Spleen (tissue), 11 donors: ENCODE data around the gene DPEP2NB. TPM values are rescaled to one million over a fixed set of nuclear protein-coding genes. Genes with fewer than 3 reads are reported as not detected.
A peak's percentile ranks its signal among the peaks of the same experiment; 100 is the strongest.

Experiments
- DNase-seq: peaks from one replicate; pipeline ENCODE4 v3.0.0-alpha.2; 2020
- H3K27ac ChIP-seq, 8 donors: fragments of 200-600 bp; sonication (generic) in 7 of 8; 1 replicate in 4 of 8; 2 replicates in 4 of 8; pipeline versions ENCODE4 v1.5.0 to v1.8.0; 2016 to 2021; ENCODE audit warnings: inconsistent platforms in 4 of 8, mild to moderate bottlenecking in 4 of 8, moderate library complexity in 1 of 8
- H3K27me3 ChIP-seq, 7 donors: fragments of 200-600 bp; sonication (generic) in 6 of 7; replicated peaks in 1 of 7; 1 replicate in 4 of 7; 2 replicates in 3 of 7; pipeline versions ENCODE4 v1.5.0 to v1.8.0; 2016 to 2021; ENCODE audit warnings: inconsistent platforms in 3 of 7, mild to moderate bottlenecking in 1 of 7
- H3K36me3 ChIP-seq, 6 donors: fragments of 200-600 bp; sonication (generic) in 5 of 6; 1 replicate in 4 of 6; 2 replicates in 2 of 6; pipeline versions ENCODE4 v1.5.0 to v1.8.0; 2016 to 2021; ENCODE audit warnings: inconsistent platforms in 2 of 6
- H3K4me1 ChIP-seq, 6 donors: fragments of 200-600 bp; sonication (generic) in 5 of 6; 1 replicate in 3 of 6; 2 replicates in 3 of 6; pipeline versions ENCODE4 v1.5.0 to v1.8.0; 2016 to 2021; ENCODE audit warnings: inconsistent platforms in 3 of 6
- H3K4me3 ChIP-seq, 8 donors: fragments of 200-600 bp; sonication (generic) in 7 of 8; 1 replicate in 4 of 8; 2 replicates in 4 of 8; pipeline versions ENCODE4 v1.5.0 to v1.8.0; 2016 to 2021; ENCODE audit warnings: inconsistent platforms in 4 of 8, mild to moderate bottlenecking in 4 of 8, moderate library complexity in 2 of 8
- H3K9me3 ChIP-seq, 8 donors: fragments of 200-600 bp; sonication (generic) in 7 of 8; 1 replicate in 4 of 8; 2 replicates in 4 of 8; pipeline versions ENCODE4 v1.5.0 to v1.8.0; 2016 to 2021; ENCODE audit warnings: inconsistent platforms in 4 of 8
- POLR2A ChIP-seq, 3 donors: fragments of 450-650 bp; IDR thresholded peaks; one replicate each; pipeline ENCODE4 v1.5.1; 2017; ENCODE audit warnings: antibody characterized with exemption in 3 of 3, mild to moderate bottlenecking in 1 of 3
- POLR2AphosphoS5 ChIP-seq, 3 donors: sonication (generic); formaldehyde crosslinking; IDR thresholded peaks; one replicate each; pipeline ENCODE4 v1.5.1; 2017; ENCODE audit warnings: antibody characterized with exemption in 3 of 3
- WGBS, 5 donors: extraction: QIAGEN DNeasy Blood & Tissue Kit in 3 of 5; methylation state at CpG; one replicate each; pipeline versions ENCODE4 v1.1.5 to v1.1.7; 2013 to 2018; 5-methylcytosine and 5-hydroxymethylcytosine counted together
- intact Hi-C: fragments of 100-400 bp; cut with DNase I; formaldehyde crosslinking; loops from one replicate; pipeline ENCODE4 v1.15.0; 2023; ENCODE audit warnings: low total_unique reads
- polyA plus RNA-seq, 3 donors: library from polyadenylated mRNA; stranded (reverse); fragments of 200-250 nt; gene quantifications; one replicate each; pipeline ENCODE4 v1.2.1, GENCODE V29; 2013
- total RNA-seq, 7 donors: library from RNA; depleted of rRNA in 3 of 7; stranded (reverse); fragments of >200 nt in 3 of 7; fragmentation: NEBNext Ultra II Directional in 4 of 7; extraction: Animal tissue kit (Norgen Biotek cat#: 25700) in 4 of 7; gene quantifications; one replicate each; pipeline versions ENCODE4 v1.1.0 to v1.2.1, GENCODE V29; 2016 to 2021
- TF ChIP-seq, protein P1 (sequence below), 11 experiments: fragments of 200-600 bp in 7 of 11; fragments of 450-650 bp in 4 of 11; sonication (generic) in 4 of 11; IDR thresholded peaks in 8 of 11; conservative IDR thresholded peaks in 3 of 11; 1 replicate in 7 of 11; 2 replicates in 4 of 11; pipeline versions ENCODE4 v1.4.0 to v1.8.0; 2016 to 2021; ENCODE audit warnings: antibody characterized with exemption in 11 of 11, inconsistent platforms in 4 of 11, mild to moderate bottlenecking in 1 of 11
- donor health status: healthy with polysubstance abuse.
- donor health status: DM: no; HTN: no; CAD: no; lungs with moderate emphysema.
- donor health status: DM: no; HTN: no; CAD: no.
- donor health status: Bipolar disorder and iron deficiency.
- donor health status: healthy.
- donor health status: DM: no; HTN: no; CAD: no.
- donor health status: DM: yes; HTN: yes; CAD: no.

The DPEP2NB gene
- total and polyA plus RNA-seq, 10 donors, result not detected

DNA sequence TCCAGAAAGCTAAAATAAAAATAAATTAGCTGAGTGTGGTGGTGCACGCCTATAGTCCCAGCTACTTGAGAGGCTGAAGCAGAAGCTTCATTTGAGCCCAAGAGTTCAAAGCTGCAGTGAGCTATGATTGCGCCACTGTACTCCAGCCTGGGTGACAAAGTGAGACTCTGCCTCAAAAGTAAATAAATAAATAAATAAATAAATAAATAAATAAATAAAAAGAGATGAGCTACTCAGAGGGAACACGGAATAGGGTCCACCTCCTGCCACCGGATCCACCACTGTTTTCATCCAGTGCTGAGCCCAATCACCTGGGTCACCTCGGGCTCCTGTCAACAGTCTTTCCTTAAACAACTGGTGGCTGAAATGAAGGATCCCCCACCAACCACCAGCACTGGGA, 28.8 kb downstream of the DPEP2NB start:
- DNase-seq, result no peak
- Histone ChIP-seq H3K27ac (no peak overlapping the region), H3K36me3 (peaks cover 0 to 24% (median 0%) of the 10 kb centered on the region in 6 donors), H3K27me3 (no peaks in the 10 kb centered on the region), H3K9me3 (no peaks in the 10 kb centered on the region), H3K4me3 (no peak overlapping the region), H3K4me1 (peaks cover 18 to 81% (median 29%) of the 10 kb centered on the region in 6 donors)
- intact Hi-C loops, result no loop called here
- 89 to 95% (median 93%) methylated on average over 5 of the region's 5 CpGs for WGBS, 5 donors
- TF ChIP-seq POLR2A (IDR thresholded peaks at IDR 0.05), result no peak
- TF ChIP-seq, protein P1, sequence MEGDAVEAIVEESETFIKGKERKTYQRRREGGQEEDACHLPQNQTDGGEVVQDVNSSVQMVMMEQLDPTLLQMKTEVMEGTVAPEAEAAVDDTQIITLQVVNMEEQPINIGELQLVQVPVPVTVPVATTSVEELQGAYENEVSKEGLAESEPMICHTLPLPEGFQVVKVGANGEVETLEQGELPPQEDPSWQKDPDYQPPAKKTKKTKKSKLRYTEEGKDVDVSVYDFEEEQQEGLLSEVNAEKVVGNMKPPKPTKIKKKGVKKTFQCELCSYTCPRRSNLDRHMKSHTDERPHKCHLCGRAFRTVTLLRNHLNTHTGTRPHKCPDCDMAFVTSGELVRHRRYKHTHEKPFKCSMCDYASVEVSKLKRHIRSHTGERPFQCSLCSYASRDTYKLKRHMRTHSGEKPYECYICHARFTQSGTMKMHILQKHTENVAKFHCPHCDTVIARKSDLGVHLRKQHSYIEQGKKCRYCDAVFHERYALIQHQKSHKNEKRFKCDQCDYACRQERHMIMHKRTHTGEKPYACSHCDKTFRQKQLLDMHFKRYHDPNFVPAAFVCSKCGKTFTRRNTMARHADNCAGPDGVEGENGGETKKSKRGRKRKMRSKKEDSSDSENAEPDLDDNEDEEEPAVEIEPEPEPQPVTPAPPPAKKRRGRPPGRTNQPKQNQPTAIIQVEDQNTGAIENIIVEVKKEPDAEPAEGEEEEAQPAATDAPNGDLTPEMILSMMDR (IDR thresholded peaks at IDR 0.05 in 8 of 11, conservative IDR thresholded peaks at IDR 0.05 in 3 of 11), result no peak
- no peak for TF ChIP-seq POLR2AphosphoS5 (IDR thresholded peaks at IDR 0.05)

GRCh38 chr16:67982011-67982696, 33.6 kb downstream of the DPEP2NB start:
- peaks cover 18 to 44% (median 27%) of the 10 kb centered on the region in 6 donors for H3K4me1 ChIP-seq
- no peak overlapping the region for H3K27ac ChIP-seq
- H3K27me3 ChIP-seq, result no peaks in the 10 kb centered on the region
- TF ChIP-seq POLR2AphosphoS5 (IDR thresholded peaks at IDR 0.05) (peak in 1 of 3 donors; percentile 27), POLR2A (IDR thresholded peaks at IDR 0.05) (no peak)
- TF ChIP-seq, protein P1 (IDR thresholded peaks at IDR 0.05 in 8 of 11, conservative IDR thresholded peaks at IDR 0.05 in 3 of 11), result no peak
- no peak overlapping the region for H3K4me3 ChIP-seq
- H3K36me3 ChIP-seq, result no peaks in the 10 kb centered on the region
- 93 to 97% (median 96%) methylated on average over 19 to 49 of the region's 49 CpGs for WGBS, 5 donors
- no peak for DNase-seq
- H3K9me3 ChIP-seq, result no peaks in the 10 kb centered on the region
- intact Hi-C loops, result no loop called here

DNA sequence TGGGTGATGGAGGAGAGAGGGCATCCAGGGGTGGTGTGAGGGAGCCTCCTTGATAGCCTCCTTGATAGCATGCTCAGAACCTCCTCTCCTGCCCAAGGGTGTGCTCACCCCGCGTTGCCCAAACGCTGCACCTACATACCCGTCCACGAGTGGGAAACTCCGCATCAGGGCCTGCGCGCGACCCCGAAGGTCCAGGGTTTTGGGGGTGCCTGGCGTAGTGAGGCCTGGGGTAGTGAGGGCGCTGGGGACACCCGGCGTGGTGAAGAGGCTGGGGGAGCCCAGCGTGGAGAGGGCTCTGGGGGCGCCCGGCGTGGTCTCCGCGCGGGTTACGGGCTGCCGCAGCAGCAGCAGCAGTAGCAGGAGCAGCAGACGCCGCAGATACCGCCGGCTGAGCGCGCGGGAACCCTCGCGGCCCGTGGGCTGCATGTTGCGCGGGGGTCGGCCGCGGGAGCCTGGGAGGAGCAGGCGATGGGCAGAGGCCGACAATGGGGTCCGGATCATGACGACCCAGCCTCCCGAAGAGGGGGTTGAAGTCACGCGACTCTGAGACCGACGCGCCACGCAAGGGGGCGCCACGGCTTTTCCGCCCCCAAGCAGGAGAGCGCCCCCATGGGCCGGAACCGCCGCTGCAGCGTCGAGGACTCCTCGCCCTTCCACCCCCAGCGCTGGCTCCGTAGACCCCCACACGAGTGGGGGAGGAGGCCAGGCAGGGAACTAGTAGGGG, 35.6 kb downstream of the DPEP2NB start, which contains the start of gene DPEP3:
TSS of gene DPEP3 (minus strand) at position 545 of the 724 bp plus-strand sequence. CDS start at position 426, 119 bp downstream.
- 69 to 80% (median 72%) methylated on average over 44 to 62 of the region's 62 CpGs for WGBS, 5 donors
- intact Hi-C loops, result no loop called here
- Histone ChIP-seq H3K27me3 (no peaks in the 10 kb centered on the region), H3K9me3 (no peaks in the 10 kb centered on the region), H3K36me3 (no peaks in the 10 kb centered on the region), H3K4me1 (peaks cover 15 to 25% (median 19%) of the 10 kb centered on the region in 6 donors), H3K4me3 (no peak within 1 kb of the TSS), H3K27ac (no peak within 1 kb of the TSS)
- DNase-seq, result no peak
- no peak for TF ChIP-seq POLR2A (IDR thresholded peaks at IDR 0.05)
- TF ChIP-seq, protein P1 (IDR thresholded peaks at IDR 0.05 in 8 of 11, conservative IDR thresholded peaks at IDR 0.05 in 3 of 11), result peak in 1 of 11 experiments; percentile 29
- TF ChIP-seq POLR2AphosphoS5 (IDR thresholded peaks at IDR 0.05), result no peak
